Activated naive CD8-positive, alpha-beta T cell (primary cell): ENCODE measurements around the gene GIMAP5.
"Not testable (repeated sequence)": the region's sequence is repeated elsewhere in the genome, so short reads cannot be mapped to it uniquely, and the experiment has no call there.

ENCODE experiments used
- H3K27ac Mint-ChIP-seq: one replicate; pipeline ENCODE4 v1.8.0; 2021; ENCODE audit warnings: mixed read lengths
- H3K27me3 Mint-ChIP-seq: one replicate; pipeline ENCODE4 v1.8.0; 2021; ENCODE audit warnings: mixed read lengths
- H3K36me3 Mint-ChIP-seq: one replicate; pipeline ENCODE4 v1.8.0; 2021; ENCODE audit warnings: mixed read lengths
- H3K4me1 Mint-ChIP-seq: one replicate; pipeline ENCODE4 v1.8.0; 2021; ENCODE audit warnings: low read depth, mixed read lengths
- H3K4me3 Mint-ChIP-seq: one replicate; pipeline ENCODE4 v1.8.0; 2021; ENCODE audit warnings: mild to moderate bottlenecking, mixed read lengths
- H3K9me3 Mint-ChIP-seq: one replicate; pipeline ENCODE4 v1.8.0; 2021; ENCODE audit warnings: low read depth, mixed read lengths

The GIMAP5 gene

DNA sequence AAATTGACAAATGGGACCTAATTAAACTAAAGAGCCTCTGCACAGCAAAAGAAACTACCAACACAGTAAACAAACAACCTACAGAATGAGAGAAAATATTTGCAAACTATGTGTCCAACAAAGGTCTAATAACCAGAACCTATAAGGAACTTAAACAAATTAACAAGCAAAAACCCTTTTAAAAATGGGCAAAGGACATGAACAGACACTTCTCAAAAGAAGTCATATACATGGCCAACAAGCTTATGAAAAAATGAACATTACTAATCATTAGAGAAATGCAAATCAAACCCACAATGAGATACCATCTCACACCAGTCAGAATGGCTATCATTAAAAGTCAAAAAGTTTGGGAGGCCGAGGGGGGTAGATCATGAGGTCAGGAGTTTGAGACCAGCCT is 36.9 kb downstream of the GIMAP5 start:
- H3K36me3 Mint-ChIP-seq, H3K9me3 Mint-ChIP-seq, H3K27me3 Mint-ChIP-seq, H3K27ac Mint-ChIP-seq, H3K4me3 Mint-ChIP-seq, H3K4me1 Mint-ChIP-seq: not testable (repeated sequence)

DNA sequence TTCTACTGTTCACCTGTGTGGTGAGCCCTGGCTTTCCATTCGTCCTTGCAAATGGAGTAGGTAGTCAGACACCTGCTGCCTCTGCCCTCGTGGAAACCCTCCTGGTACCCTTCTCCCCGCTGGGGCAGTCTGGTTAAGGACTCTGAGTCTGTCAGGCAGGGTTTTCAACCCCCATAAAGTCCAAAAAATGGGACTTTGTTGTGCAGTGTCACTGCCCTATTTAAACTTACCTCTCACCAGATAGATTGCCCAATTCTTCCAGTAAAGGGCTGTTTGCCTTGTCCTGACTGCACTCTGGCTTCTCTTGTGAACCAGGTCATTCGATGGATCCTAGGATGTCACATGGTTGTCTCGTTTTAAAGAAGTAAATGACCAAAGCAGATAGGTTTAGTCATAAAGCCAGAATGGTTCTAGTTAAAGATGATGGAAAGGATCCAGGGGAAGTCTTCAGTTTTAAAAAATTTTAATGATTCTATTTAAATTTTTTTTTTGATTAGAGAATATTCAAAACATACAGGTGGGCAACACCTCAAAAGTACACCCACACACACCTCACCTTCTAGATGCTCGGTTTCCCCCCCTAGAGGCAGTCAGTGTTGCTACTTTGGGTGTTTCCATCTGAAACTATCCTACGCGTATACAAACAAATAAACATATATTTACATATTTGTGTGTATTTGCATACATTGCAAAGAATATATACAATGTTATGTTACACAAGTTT is 41.0 kb downstream of the GIMAP5 start:
- no peak overlapping the region for H3K4me3 Mint-ChIP-seq
- peaks cover 6% of the 10 kb centered on the region for H3K36me3 Mint-ChIP-seq
- H3K9me3 Mint-ChIP-seq: peaks cover 8% of the 10 kb centered on the region
- peaks cover 2% of the 10 kb centered on the region for H3K4me1 Mint-ChIP-seq
- H3K27ac Mint-ChIP-seq: no peak overlapping the region
- peaks cover 3% of the 10 kb centered on the region for H3K27me3 Mint-ChIP-seq

DNA sequence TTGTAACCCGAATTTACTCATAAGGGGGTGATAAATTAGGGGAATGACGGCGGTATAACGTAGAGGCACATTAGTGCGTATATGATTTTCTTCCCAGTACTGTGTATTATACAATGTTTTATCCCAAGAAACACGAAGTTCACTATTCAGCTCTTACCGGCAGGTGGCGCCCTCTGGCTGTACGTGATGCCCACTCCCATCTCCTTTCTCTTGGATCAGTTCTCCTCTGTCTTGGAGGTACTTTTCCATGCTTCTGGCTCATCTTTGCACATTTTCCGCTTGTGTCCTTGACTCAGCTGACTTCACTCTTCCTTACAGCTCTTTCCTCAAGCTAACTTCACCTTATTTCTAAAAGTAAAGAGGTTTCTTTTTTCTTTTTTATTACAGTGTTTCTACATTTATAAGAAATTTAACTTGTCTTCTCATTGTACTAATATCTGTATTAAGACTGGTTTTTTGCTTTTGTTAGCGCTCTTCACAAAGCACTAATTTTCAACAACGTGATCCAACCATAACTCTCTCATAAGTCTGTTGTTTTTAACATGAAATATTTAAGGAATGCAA is 41.6 kb downstream of the GIMAP5 start:
- Mint-ChIP-seq H3K27ac (no peak overlapping the region), H3K36me3 (peaks cover 5% of the 10 kb centered on the region), H3K4me3 (no peak overlapping the region), H3K9me3 (peaks cover 4% of the 10 kb centered on the region), H3K4me1 (peaks cover 2% of the 10 kb centered on the region), H3K27me3 (peaks cover 3% of the 10 kb centered on the region)

GRCh38 chr7:150780292-150780691 is 43.1 kb downstream of the GIMAP5 start:
- Mint-ChIP-seq H3K36me3 (no peaks in the 10 kb centered on the region), H3K9me3 (no peaks in the 10 kb centered on the region), H3K27ac (no peak overlapping the region), H3K4me3 (no peak overlapping the region), H3K4me1 (peaks cover 2% of the 10 kb centered on the region), H3K27me3 (peaks cover 3% of the 10 kb centered on the region)

- peaks cover 4% of the 10 kb centered on the region for H3K4me1 Mint-ChIP-seq
- no peaks in the 10 kb centered on the region for H3K9me3 Mint-ChIP-seq
- no peak overlapping the region for H3K4me3 Mint-ChIP-seq
- no peak overlapping the region for H3K27ac Mint-ChIP-seq
- H3K27me3 Mint-ChIP-seq: peaks cover 3% of the 10 kb centered on the region
- no peaks in the 10 kb centered on the region for H3K36me3 Mint-ChIP-seq
Measured at GRCh38 chr7:150781103-150781502, 43.9 kb downstream of the GIMAP5 start.

DNA sequence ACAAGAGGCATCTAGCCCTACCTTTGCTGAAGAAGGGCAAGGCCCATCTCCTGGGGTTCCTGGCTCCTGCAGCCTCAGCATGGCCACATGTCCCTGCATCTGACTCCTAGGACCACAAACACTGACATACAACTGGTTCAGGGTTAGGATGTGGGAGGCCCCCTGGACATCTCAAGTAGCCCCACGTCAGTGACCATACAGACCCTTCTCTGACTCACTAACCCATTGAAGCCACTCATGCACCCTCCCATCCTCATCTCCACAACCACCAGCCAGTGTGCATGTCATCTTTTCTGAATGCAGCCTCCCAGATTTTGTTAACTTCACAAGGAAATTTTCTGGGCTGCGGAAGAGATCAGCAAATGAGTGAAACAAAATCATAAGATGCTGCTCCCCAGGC is 44.7 kb downstream of the GIMAP5 start:
- Mint-ChIP-seq H3K9me3 (no peaks in the 10 kb centered on the region), H3K4me1 (peaks cover 4% of the 10 kb centered on the region), H3K27me3 (peaks cover 3% of the 10 kb centered on the region), H3K4me3 (no peak overlapping the region), H3K36me3 (no peaks in the 10 kb centered on the region), H3K27ac (no peak overlapping the region)

GRCh38 chr7:150784120-150784736 is 47.0 kb downstream of the GIMAP5 start:
- Mint-ChIP-seq H3K4me3 (no peak overlapping the region), H3K4me1 (peaks cover 3% of the 10 kb centered on the region), H3K27ac (no peak overlapping the region), H3K9me3 (no peaks in the 10 kb centered on the region), H3K27me3 (peaks cover 3% of the 10 kb centered on the region), H3K36me3 (no peaks in the 10 kb centered on the region)

DNA sequence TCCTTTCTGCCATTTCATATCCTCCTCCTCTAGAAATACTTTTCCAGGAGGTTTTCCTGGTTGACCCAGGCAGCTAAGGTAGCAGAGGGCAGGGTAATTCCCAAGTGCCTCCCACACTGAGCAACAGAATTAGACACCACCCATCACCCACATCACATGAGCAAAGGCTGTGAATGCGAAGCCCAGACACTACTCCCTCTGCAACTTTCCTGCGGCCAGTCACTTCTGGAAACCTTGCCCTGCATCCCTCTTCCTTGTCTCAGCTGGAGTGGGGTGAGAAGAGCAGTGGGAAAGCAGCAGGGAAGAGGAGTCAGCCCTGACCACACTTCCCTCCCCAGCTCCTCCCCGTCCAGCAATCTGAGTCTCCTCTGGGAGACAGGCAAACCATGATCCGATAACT is 47.7 kb downstream of the GIMAP5 start:
- Mint-ChIP-seq H3K27me3 (peaks cover 3% of the 10 kb centered on the region), H3K9me3 (no peaks in the 10 kb centered on the region), H3K27ac (no peak overlapping the region), H3K4me1 (peaks cover 3% of the 10 kb centered on the region), H3K36me3 (no peaks in the 10 kb centered on the region), H3K4me3 (no peak overlapping the region)

DNA sequence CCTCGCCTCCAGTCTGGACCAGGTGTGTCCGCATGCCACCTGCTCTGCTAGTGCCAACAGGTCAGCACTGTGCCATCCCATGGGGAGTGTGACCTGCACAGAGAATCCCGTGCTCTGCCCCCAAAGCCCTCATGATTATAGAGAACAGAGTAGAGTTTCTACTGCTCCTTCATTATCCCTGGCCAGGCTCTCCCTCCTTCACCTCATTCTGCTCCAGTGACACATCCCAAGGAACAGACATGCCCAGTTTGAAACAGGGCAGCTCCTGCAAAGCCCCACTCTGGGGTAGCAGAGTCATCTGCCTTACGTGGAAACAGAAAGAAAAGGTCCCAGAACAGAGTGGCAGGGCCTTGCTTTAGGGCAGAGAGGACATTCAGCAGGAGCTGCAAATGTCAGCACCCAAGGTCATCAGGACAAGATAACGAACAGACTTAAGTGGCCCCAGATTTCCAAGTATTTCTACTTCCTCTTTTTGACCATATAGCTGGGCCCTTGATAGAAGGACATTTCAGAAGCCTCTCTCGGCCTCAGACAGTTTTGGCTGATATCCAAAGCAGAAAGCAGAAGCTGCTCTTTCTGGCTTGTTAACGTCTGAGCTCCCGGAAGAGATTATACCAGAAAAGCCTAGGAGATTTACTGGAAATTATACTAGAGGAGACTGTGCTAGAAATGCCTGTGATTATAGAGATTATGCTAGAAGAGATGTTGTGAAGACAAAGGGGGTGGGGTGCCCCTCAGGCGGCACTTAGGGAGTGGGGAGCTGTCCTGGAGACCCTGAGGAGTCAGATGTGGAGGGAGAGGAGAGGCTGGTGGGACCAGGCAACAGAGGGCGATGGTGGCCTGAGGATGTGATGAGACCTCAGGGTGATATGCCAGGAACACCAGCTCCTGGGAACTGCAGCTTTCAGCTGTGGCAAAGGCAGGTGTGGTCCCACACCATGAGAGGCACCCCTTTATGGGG is 50.4 kb downstream of the GIMAP5 start:
- Mint-ChIP-seq H3K9me3 (no peaks in the 10 kb centered on the region), H3K36me3 (no peaks in the 10 kb centered on the region), H3K27ac (no peak overlapping the region), H3K4me1 (peaks cover 3% of the 10 kb centered on the region), H3K4me3 (no peak overlapping the region), H3K27me3 (no peaks in the 10 kb centered on the region)

- Mint-ChIP-seq H3K9me3 (no peaks in the 10 kb centered on the region), H3K4me1 (peaks cover 3% of the 10 kb centered on the region), H3K4me3 (no peak overlapping the region), H3K27me3 (no peaks in the 10 kb centered on the region), H3K27ac (no peak overlapping the region), H3K36me3 (no peaks in the 10 kb centered on the region)
Measured at GRCh38 chr7:150788474-150789269, 51.5 kb downstream of the GIMAP5 start.

DNA sequence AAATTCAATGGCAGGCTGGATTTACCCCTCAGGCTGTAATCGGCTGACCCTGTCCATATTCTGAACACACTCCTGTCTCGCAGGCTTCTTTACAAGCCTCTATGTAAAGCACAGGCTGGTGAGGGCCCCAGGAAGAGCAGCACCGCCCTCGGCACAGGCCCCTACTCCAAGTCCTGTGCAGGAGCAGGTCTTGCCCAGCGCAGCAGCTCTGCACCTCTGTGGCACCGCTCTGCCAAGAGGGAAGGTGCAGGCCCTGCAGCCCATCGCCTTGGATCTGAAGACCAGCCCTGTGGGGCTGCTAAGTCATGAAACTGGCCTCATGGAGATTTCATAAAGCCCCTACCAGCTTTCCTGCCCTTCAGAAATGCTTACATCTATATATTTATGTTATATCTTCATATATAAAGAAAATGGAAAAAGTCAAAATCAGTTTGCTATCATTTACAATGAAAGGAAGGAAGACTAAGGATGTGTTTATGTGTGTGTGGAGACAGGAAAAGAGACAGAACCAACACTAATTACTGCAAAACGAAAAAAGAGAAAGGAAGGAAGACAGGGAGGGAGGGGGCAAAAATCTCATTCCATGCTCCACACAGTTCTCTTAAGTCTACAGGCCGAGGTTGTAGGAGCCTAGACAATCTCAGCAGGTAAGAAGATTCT is 53.3 kb downstream of the GIMAP5 start:
- Mint-ChIP-seq H3K9me3 (no peaks in the 10 kb centered on the region), H3K36me3 (no peaks in the 10 kb centered on the region), H3K27me3 (no peaks in the 10 kb centered on the region), H3K4me1 (peaks cover 3% of the 10 kb centered on the region), H3K4me3 (no peak overlapping the region), H3K27ac (no peak overlapping the region)

GRCh38 chr7:150791304-150791703 is 54.1 kb downstream of the GIMAP5 start:
- Mint-ChIP-seq H3K27ac (no peak overlapping the region), H3K9me3 (peaks cover 5% of the 10 kb centered on the region), H3K27me3 (peaks cover 3% of the 10 kb centered on the region), H3K36me3 (no peaks in the 10 kb centered on the region), H3K4me1 (no peaks in the 10 kb centered on the region), H3K4me3 (no peak overlapping the region)

DNA sequence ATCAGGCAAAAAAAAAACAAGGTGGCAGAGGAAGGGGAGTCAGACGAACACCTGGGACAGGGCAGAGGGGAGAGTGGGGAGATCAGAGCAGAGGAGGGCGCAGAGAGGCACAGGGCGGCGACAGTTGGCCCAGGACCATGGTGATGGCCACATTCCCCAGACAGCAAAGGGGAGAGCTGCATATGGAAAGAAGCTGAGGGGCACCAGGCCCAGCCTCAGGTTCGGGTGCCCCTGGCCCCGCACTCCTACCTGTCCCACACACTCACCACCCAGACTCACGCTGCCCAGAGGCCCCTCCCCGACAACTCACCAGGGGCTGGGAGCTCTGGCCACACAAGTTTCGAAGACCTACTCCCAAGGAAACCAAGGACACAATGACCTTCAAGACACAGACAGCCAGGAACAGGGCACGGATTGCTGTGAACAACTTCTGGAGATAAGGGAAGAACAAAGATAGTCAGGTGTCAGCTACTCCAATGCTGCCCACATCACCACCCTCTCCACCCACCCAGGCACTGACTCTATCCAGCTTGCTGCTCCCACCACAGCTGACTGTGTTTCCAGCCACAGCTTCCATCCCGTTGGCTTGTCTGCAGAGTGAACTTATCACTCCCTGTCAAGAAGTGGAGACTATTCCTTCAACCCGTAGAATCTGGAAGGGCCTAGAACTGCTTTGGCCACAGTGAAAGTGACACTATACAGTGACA is 54.7 kb downstream of the GIMAP5 start:
- no peak overlapping the region for H3K4me3 Mint-ChIP-seq
- H3K36me3 Mint-ChIP-seq: no peaks in the 10 kb centered on the region
- H3K27ac Mint-ChIP-seq: no peak overlapping the region
- H3K27me3 Mint-ChIP-seq: peaks cover 5% of the 10 kb centered on the region
- H3K4me1 Mint-ChIP-seq: no peaks in the 10 kb centered on the region
- H3K9me3 Mint-ChIP-seq: peaks cover 7% of the 10 kb centered on the region
